Stimulated activated CD8-positive, alpha-beta memory T cell treated with anti-CD3 and anti-CD28 coated beads, Interleukin-12 subunit alpha, Interleukin-12 subunit beta, amount 100 ng/mL, for 4 hours (primary cell): Measurements from ENCODE around the gene EIPR1.

ENCODE experiments used
- DNase-seq: peaks from one replicate; pipeline ENCODE4 v3.0.0-alpha.2; 2020; ENCODE audit warnings: low read depth

Gene EIPR1

GRCh38 chr2:3147651-3148530, 229.7 kb downstream of the EIPR1 start:
- no peak for DNase-seq

- no peak for DNase-seq
Observed at GRCh38 chr2:3146772-3147650, 230.6 kb downstream of the EIPR1 start.

- DNase-seq, result no peak
Observed at GRCh38 chr2:3146175-3146574, 231.4 kb downstream of the EIPR1 start.

- DNase-seq, result no peak
Observed at GRCh38 chr2:3145471-3146021, 232.1 kb downstream of the EIPR1 start.

GRCh38 chr2:3144856-3145255, 232.8 kb downstream of the EIPR1 start:
- no peak for DNase-seq

- no peak for DNase-seq
Observed at GRCh38 chr2:3143602-3144001, 234.0 kb downstream of the EIPR1 start.

GRCh38 chr2:3142961-3143571, 234.6 kb downstream of the EIPR1 start:
- no peak for DNase-seq

- no peak for DNase-seq
Observed at GRCh38 chr2:3142210-3142609, 235.4 kb downstream of the EIPR1 start.

GRCh38 chr2:3141696-3142095, 235.9 kb downstream of the EIPR1 start:
- DNase-seq, result no peak

GRCh38 chr2:3139906-3140305, 237.7 kb downstream of the EIPR1 start:
- DNase-seq, result no peak
